GM13976 (cell line): ENCODE measurements around the gene SLF2.

Source experiments
- DNase-seq: peaks from one replicate; pipeline ENCODE4 v3.0.0; 2012; ENCODE audit warnings: low spot score
- CTCF ChIP-seq: IDR thresholded peaks from 2 replicates; pipeline ENCODE4 v1.5.1; 2012; ENCODE audit warnings: borderline replicate concordance, mild to moderate bottlenecking; ENCODE audit not compliant: insufficient read depth; ENCODE audit errors: extremely low read depth, missing control alignments, control extremely low read depth
- in situ Hi-C: fragments of 300-500 bp; cut with MboI; formaldehyde crosslinking; loops from one replicate; pipeline ENCODE4 v1.12.0; 2022; ENCODE audit warnings: low sequenced_read_pairs, mixed read lengths, inconsistent platforms; ENCODE audit not compliant: unreplicated experiment

SLF2 gene

GRCh38 chr10:100886521-100886920 is 26.2 kb upstream of the SLF2 start:
- no peak for TF ChIP-seq CTCF
- in situ Hi-C loops, result no loop called here
- DNase-seq, result no peak

GRCh38 chr10:100886963-100887362 is 25.8 kb upstream of the SLF2 start:
- DNase-seq, result no peak
- no peak for TF ChIP-seq CTCF
- in situ Hi-C loops, result no loop called here

GRCh38 chr10:100887761-100888296 is 24.9 kb upstream of the SLF2 start:
- in situ Hi-C loops, result no loop called here
- no peak for TF ChIP-seq CTCF
- no peak for DNase-seq

GRCh38 chr10:100888957-100889356 is 23.8 kb upstream of the SLF2 start:
- DNase-seq, result no peak
- no peak for TF ChIP-seq CTCF
- in situ Hi-C loops, result no loop called here

GRCh38 chr10:100889546-100889945 is 23.2 kb upstream of the SLF2 start:
- TF ChIP-seq CTCF, result no peak
- no peak for DNase-seq
- in situ Hi-C loops, result no loop called here

- TF ChIP-seq CTCF, result no peak
- in situ Hi-C loops, result no loop called here
- DNase-seq, result no peak
Measured at GRCh38 chr10:100890141-100890672, 22.6 kb upstream of the SLF2 start.
